IMR-90 (cell line): Measurements from ENCODE around the gene ZDHHC14. TPM values are rescaled to one million over a fixed set of nuclear protein-coding genes. Genes with fewer than 3 reads are reported as not detected.

Experiments used
- ATAC-seq: fragments of 200-7000 bp; cut with Tn5 transposase; 2 replicates; pipeline ENCODE4 v1.9.1; 2020; ENCODE audit warnings: low read depth, mild to moderate bottlenecking, moderate library complexity
- BruUV-seq: library from RNA; stranded (reverse); fragments of 400-500 nt; replicated peaks from 2 replicates; lab custom pipeline; 2021; lab: Mats Ljungman, UMichigan
- CTCF ChIA-PET: fragments of 300-600 bp; formaldehyde crosslinking; extraction: SDS; loops from one replicate; lab custom pipeline; 2021; ENCODE audit warnings: antibody characterized with exemption; lab: Yijun Ruan, JAX
- POLR2A ChIA-PET: fragments of 300-600 bp; sonication (Branson Sonifier 250); formaldehyde crosslinking; loops from one replicate; lab custom pipeline; 2022; ENCODE audit warnings: antibody characterized with exemption; ENCODE audit not compliant: unreplicated experiment; lab: Charles Lee
- DNase-seq: peaks from one replicate; pipeline ENCODE4 v3.0.0; 2013
- H2AFZ ChIP-seq: replicated peaks from 2 replicates; pipeline ENCODE3; 2013; ENCODE audit warnings: low read length, mild to moderate bottlenecking; ENCODE audit not compliant: poor library complexity
- H2AK5ac ChIP-seq: 2 replicates; pipeline ENCODE4 v1.6.1; 2013; ENCODE audit warnings: low read depth, low read length, inconsistent platforms
- H2AK9ac ChIP-seq: replicated peaks from 2 replicates; pipeline ENCODE3; 2013; ENCODE audit warnings: mild to moderate bottlenecking, low read depth, low read length, moderate library complexity; ENCODE audit not compliant: poor library complexity
- H2BK120ac ChIP-seq: 2 replicates; pipeline ENCODE4 v1.6.1; 2013; ENCODE audit warnings: low read depth, low read length, inconsistent platforms
- H2BK15ac ChIP-seq: 3 replicates; pipeline ENCODE4 v1.6.1; 2013; ENCODE audit warnings: low read depth, low read length, inconsistent platforms
- H2BK20ac ChIP-seq: 2 replicates; pipeline ENCODE4 v1.6.1; 2013; ENCODE audit warnings: low read depth, mild to moderate bottlenecking, inconsistent platforms, low read length, moderate library complexity
- H2BK5ac ChIP-seq: 2 replicates; pipeline ENCODE4 v1.6.1; 2013; ENCODE audit warnings: mild to moderate bottlenecking, low read depth, low read length, inconsistent platforms; ENCODE audit not compliant: poor library complexity, severe bottlenecking
- H3K14ac ChIP-seq: replicated peaks from 2 replicates; pipeline ENCODE4 v1.6.1; 2013; ENCODE audit warnings: low read depth, low read length, inconsistent platforms
- H3K18ac ChIP-seq: 2 replicates; pipeline ENCODE4 v1.6.1; 2013; ENCODE audit warnings: low read depth, low read length, control low read depth
- H3K23ac ChIP-seq: 2 replicates; pipeline ENCODE4 v1.6.1; 2013; ENCODE audit warnings: low read depth, low read length, inconsistent platforms
- H3K27ac ChIP-seq: 2 replicates; pipeline ENCODE4 v1.5.1; 2013; ENCODE audit warnings: mild to moderate bottlenecking, control low read depth, low read length; ENCODE audit not compliant: insufficient read depth
- H3K27me3 ChIP-seq: 2 replicates; pipeline ENCODE4 v1.6.1; 2013; ENCODE audit warnings: low read length; ENCODE audit not compliant: control insufficient read depth, insufficient read depth
- H3K36me3 ChIP-seq: 2 replicates; pipeline ENCODE4 v1.6.1; 2013; ENCODE audit warnings: low read length, mixed read lengths; ENCODE audit not compliant: control insufficient read depth, insufficient read depth
- H3K4ac ChIP-seq: 2 replicates; pipeline ENCODE4 v1.6.1; 2013; ENCODE audit warnings: low read depth, low read length, inconsistent platforms
- H3K4me1 ChIP-seq: 2 replicates; pipeline ENCODE4 v1.6.1; 2013; ENCODE audit warnings: low read length, mixed read lengths; ENCODE audit not compliant: control insufficient read depth, insufficient read depth
- H3K4me2 ChIP-seq: 2 replicates; pipeline ENCODE4 v1.6.1; 2013; ENCODE audit warnings: low read depth, mild to moderate bottlenecking, control low read depth, low read length, moderate library complexity
- H3K4me3 ChIP-seq: 2 replicates; pipeline ENCODE4 v1.5.1; 2013; ENCODE audit warnings: low read depth, mild to moderate bottlenecking, control low read depth, low read length, moderate library complexity; ENCODE audit not compliant: insufficient read depth
- H3K56ac ChIP-seq: 2 replicates; pipeline ENCODE4 v1.6.1; 2013; ENCODE audit warnings: low read length, inconsistent platforms; ENCODE audit not compliant: insufficient read depth; ENCODE audit errors: extremely low read depth
- H3K79me1 ChIP-seq, 2 experiments: 2 replicates each; pipeline ENCODE4 v1.6.1; 2013; ENCODE audit warnings: low read length in 2 of 2, inconsistent platforms in 1 of 2, low read depth in 1 of 2
- H3K9ac ChIP-seq: 2 replicates; pipeline ENCODE4 v1.6.1; 2013; ENCODE audit warnings: low read depth, low read length, control low read depth
- H3K9me1 ChIP-seq: 2 replicates; pipeline ENCODE4 v1.6.1; 2013; ENCODE audit warnings: low read length, inconsistent platforms; ENCODE audit not compliant: insufficient read depth
- H3K9me3 ChIP-seq: 2 replicates; pipeline ENCODE4 v1.6.1; 2013; ENCODE audit warnings: low read length; ENCODE audit not compliant: control insufficient read depth, insufficient read depth
- H4K20me1 ChIP-seq: 2 replicates; pipeline ENCODE4 v1.6.1; 2013; ENCODE audit warnings: low read length, inconsistent platforms; ENCODE audit not compliant: insufficient read depth
- H4K5ac ChIP-seq: 2 replicates; pipeline ENCODE4 v1.6.1; 2013; ENCODE audit warnings: mild to moderate bottlenecking, low read depth, low read length, control low read depth
- H4K8ac ChIP-seq, 2 experiments: 2 replicates each; pipeline ENCODE4 v1.6.1; 2013; ENCODE audit warnings: low read depth in 2 of 2, low read length in 2 of 2, control low read depth in 1 of 2, inconsistent platforms in 1 of 2
- H4K91ac ChIP-seq: 2 replicates; pipeline ENCODE4 v1.6.1; 2013; ENCODE audit warnings: low read depth, low read length, inconsistent platforms; ENCODE audit not compliant: insufficient read depth
- FOS ChIP-seq: fragments of 150-350 bp; IDR thresholded peaks from 2 replicates; pipeline ENCODE4 v1.6.1; 2016; ENCODE audit warnings: low read depth, low read length
- RAD21 ChIP-seq: IDR thresholded peaks from 2 replicates; pipeline ENCODE4 v1.6.1; 2012; ENCODE audit warnings: low read length, improper control_type of control experiment
- RFX5 ChIP-seq: IDR thresholded peaks from 2 replicates; pipeline ENCODE4 v1.8.0; 2012; ENCODE audit warnings: low read depth, mild to moderate bottlenecking, low read length, moderate library complexity
- SMC3 ChIP-seq: fragments of 150-350 bp; IDR thresholded peaks from 2 replicates; pipeline ENCODE4 v1.6.1; 2016; ENCODE audit warnings: low read depth, mild to moderate bottlenecking, antibody characterized with exemption, low read length, moderate library complexity
- WGBS, 2 experiments: methylation state at CpG; one replicate each; pipeline versions ENCODE4 v1.1.5 to v1.1.7; 2013; ENCODE audit warnings: missing lambda C conversion rate in 2 of 2; ENCODE audit not compliant: insufficient read length in 1 of 2; ENCODE audit errors: extremely low coverage in 2 of 2; 5-methylcytosine and 5-hydroxymethylcytosine counted together
- dilution Hi-C: fragments of 300-500 bp; cut with HindIII; formaldehyde crosslinking; loops from one replicate; pipeline ENCODE4 v1.14.3; 2018; ENCODE audit warnings: low sequenced_read_pairs; ENCODE audit not compliant: unreplicated experiment
- in situ Hi-C: fragments of 300-500 bp; cut with MboI; formaldehyde crosslinking; loops from 3 replicates; pipeline ENCODE4 v1.14.3; 2019; ENCODE audit warnings: low sequenced_read_pairs, inconsistent platforms, mixed read lengths
- intact Hi-C: fragments of 100-400 bp; cut with micrococcal nuclease; formaldehyde crosslinking; loops from 2 replicates; pipeline ENCODE4 v1.10.0; 2022
- polyA plus RNA-seq, 3 experiments: library from polyadenylated mRNA; depleted of rRNA; stranded (reverse); fragments of >200 nt; gene quantifications; 2 replicates each; pipeline ENCODE4 v1.2.3, GENCODE V29; 2012; ENCODE audit warnings: low replicate concordance in 1 of 3
- total RNA-seq: library from RNA; depleted of rRNA; stranded (reverse); fragments of >200 nt; gene quantifications from 2 replicates; pipeline ENCODE4 v1.2.3, GENCODE V29; 2012

ZDHHC14 gene
- total and polyA plus RNA-seq, 2 of the 4 experiments (the other 2 are of a cell fraction): 0.90 to 2.0 TPM

- Histone ChIP-seq H3K27ac (no peak overlapping the region), H3K18ac (no peak overlapping the region), H2BK120ac (no peak overlapping the region), H2AK9ac (no peak overlapping the region), H3K9me3 (no peaks in the 10 kb centered on the region), H4K5ac (no peak overlapping the region), H3K14ac (no peak overlapping the region), H3K9me1 (peaks cover 7% of the 10 kb centered on the region), H3K23ac (no peak overlapping the region), H2BK15ac (no peak overlapping the region), H4K91ac (no peak overlapping the region), H4K20me1 (no peaks in the 10 kb centered on the region), H3K4me1 (peaks cover 18% of the 10 kb centered on the region), H3K4me3 (no peak overlapping the region), H2BK20ac (no peak overlapping the region), H2AK5ac (no peak overlapping the region), H3K56ac (no peak overlapping the region), H3K4me2 (no peak overlapping the region), H3K4ac (no peak overlapping the region), H4K8ac (no peak overlapping the region), H2BK5ac (no peak overlapping the region), H3K79me1 (no peaks in the 10 kb centered on the region), H3K36me3 (no peaks in the 10 kb centered on the region), H3K27me3 (no peaks in the 10 kb centered on the region), H3K9ac (no peak overlapping the region), H2AFZ (no peak overlapping the region)
- no peak for ATAC-seq
- intact Hi-C loops (no loop called here), in situ Hi-C loops (no loop called here), dilution Hi-C loops (no loop called here)
- 100% methylated on average over 5 of the region's 13 CpGs; no CpG with 5 or more reads in 1 of the 2 experiments for WGBS, 2 experiments
- TF ChIP-seq FOS (no peak), SMC3 (no peak), RAD21 (no peak), RFX5 (no peak)
- ChIA-PET CTCF (no interaction called here), POLR2A (no interaction called here)
- no TSS peak for BruUV-seq
- no peak for DNase-seq
Measured at GRCh38 chr6:157538698-157539097, 157.7 kb downstream of the ZDHHC14 start.
